SH-SY5Y (cell line): ENCODE results near the gene NBEAL2.

ENCODE experiments used
- GATA2 ChIP-seq: IDR thresholded peaks from 2 replicates; pipeline ENCODE4 v1.6.1; 2011; ENCODE audit warnings: mild to moderate bottlenecking, low read depth, low read length
- GATA3 ChIP-seq: IDR thresholded peaks from 2 replicates; pipeline ENCODE4 v1.6.1; 2011; ENCODE audit warnings: low read depth, mild to moderate bottlenecking, low read length, moderate library complexity

DNA sequence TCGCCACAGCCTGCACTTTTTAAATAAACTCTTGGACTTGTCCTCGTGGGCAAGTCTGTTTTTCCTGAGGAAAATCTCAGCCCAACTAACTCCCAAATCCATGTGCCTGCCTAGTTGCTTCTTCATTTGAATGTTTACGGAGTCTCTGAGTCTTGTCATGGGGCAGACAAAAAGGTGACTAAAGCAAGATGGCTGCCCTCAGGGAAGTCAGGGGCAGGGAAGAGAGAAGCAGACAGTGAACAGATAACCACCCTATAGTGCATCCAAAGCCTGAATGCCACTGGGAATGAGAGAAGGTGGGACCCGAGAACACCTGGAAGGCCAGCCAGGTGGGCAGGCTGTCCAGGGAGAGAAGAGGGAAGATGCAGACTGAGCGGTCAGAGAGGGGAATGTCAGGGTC lies 24.3 kb upstream of the NBEAL2 start:
- TF ChIP-seq GATA2, result no peak
- no peak for TF ChIP-seq GATA3
